C4-2B (cell line): ENCODE data around the gene CHPF2.

Experiments used
- CTCF ChIP-seq: fragments of 450-650 bp; conservative IDR thresholded peaks from 2 replicates; pipeline ENCODE4 v1.5.1; 2017; ENCODE audit warnings: mild to moderate bottlenecking
- ZFX ChIP-seq: fragments of 450-650 bp; IDR thresholded peaks from 2 replicates; pipeline ENCODE4 v1.6.1; 2017

- TF ChIP-seq CTCF (no peak), ZFX (no peak)
These were observed 6.9 kb downstream of the CHPF2 start for GRCh38 chr7:151238924-151239836.
